NCI-H2171 (cell line): ENCODE measurements around the gene RRP8.

ENCODE experiments used
- DNase-seq: peaks from one replicate; lab custom pipeline; 2025; lab: John Stamatoyannopoulos, UW

RRP8 gene

DNA sequence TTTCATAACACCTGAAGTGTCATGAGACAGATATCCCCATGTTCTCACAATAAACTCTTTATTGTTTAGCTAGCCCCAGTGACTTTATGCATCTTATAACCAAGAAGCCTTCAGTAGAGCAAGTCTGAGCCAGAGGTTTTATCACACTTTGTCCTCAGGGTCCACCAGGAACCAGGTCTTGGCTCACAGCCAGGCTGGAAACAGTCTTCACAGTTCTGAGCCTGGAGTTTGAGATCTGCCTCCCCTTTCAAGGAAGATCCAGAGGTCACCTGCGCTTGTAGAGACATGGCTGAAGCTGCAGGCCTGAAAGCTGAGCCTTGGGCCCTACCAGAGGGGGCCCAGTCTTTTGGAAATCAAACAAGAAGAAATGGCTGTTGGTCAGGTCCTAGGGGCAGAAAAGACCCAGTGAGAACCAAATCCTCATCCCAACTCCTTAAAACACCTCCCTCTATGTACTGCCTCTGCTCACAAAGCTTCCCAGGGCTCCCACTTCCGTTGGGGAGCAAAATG is 3.5 kb downstream of the RRP8 start:
- no peak for DNase-seq

DNA sequence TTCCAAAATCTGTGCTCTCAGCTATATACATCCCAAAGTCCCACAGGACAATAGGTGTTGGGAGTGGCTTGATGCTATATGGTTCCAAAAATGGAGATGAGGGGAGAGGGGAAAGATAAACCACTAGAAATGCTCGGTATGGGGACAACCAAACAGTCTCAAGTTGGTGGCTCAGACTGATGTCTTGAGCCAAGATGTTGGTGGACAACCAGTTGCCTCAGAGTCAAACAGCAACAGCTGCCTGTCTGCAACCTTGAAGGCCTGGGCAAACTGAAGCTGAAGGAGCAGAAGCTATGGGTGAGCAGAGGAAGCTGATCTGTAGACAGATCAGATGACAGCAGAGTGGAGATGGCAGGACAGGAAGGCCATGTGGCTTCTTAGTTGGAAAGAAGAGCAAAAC is 4.0 kb downstream of the RRP8 start:
- no peak for DNase-seq

GRCh38 chr11:6598555-6598954 is 4.9 kb downstream of the RRP8 start:
- DNase-seq: no peak

GRCh38 chr11:6596239-6596877 is 7.1 kb downstream of the RRP8 start:
- DNase-seq: no peak

DNA sequence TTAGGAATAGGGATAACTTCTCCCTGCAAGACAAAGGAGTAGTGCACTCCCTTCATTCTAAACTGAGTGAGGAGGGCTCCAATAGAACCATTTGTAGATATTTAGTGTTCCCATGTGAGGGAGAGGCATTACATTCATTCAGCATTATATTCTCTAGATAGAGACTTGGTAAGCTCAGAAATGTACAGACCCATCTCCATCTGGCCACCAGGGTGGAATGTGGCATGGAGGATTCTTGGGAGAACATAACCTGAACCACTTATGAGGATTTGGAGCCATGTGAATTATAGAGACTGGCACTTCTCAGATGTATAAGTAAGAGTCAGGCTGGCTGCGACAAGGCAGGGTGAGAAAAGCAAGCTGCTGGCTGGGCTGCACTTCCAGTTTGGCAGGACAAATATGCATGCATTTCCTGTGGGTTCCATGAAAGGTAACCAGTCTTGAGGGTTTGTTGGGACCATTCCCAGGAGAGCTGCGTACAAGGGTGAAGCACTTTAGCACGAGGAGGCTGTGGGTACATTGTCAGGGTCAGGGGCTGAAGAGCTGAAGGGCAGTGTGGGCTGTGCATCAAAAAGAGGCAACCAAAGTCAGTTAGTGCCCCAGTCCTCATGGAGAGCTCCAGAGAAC is 9.2 kb downstream of the RRP8 start:
- DNase-seq: no peak

DNA sequence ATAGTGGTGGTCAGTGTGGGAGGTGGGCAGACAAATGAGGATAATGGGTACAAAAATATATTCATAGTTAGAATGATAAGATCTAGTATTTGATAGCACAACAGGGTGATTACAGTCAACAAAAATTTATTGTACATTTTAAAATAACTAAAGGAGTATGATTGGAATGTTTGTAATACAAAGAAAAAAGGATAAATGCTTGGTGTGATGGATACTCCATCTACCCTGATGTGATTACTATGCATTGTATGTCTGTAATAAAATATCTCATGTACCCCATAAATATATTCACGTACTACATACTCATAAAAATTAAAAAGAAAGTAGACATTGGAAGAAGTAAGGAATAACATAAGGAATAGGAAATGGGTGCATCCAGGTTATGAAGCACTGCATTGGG is 15.4 kb downstream of the RRP8 start:
- no peak for DNase-seq

DNA sequence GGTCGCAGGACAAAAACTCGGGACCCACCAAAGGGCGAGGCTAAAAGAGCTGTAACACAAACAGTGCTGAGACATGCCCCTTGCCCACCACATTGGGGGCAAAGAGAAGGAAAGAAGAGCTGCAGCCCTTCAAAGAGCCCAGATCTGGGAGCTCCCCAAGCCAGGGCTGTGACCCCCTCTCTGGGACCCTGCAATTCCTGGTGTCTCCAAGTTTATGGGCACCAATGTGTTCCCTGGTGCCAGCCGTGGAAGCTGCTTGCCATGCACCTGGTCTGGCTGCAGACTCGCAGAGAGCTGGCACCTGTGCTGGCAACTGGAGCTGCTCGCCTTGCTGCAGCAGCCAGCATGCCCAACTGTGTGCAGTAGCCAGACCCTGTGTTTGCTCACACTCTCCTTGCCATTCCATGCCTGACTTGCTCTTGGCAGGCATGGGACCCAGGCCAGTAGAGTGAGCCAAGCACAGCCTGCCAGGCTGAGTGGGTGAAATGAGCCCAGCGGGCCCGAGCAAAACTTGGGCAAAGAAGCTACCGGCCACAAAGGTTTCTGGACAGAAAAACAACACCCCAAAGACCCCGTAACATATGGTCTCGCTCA is 16.0 kb downstream of the RRP8 start:
- DNase-seq: no peak

GRCh38 chr11:6586434-6587359 is 16.7 kb downstream of the RRP8 start:
- no peak for DNase-seq

GRCh38 chr11:6584528-6584927 is 18.9 kb downstream of the RRP8 start:
- no peak for DNase-seq

GRCh38 chr11:6583584-6583983 is 19.8 kb downstream of the RRP8 start:
- no peak for DNase-seq

GRCh38 chr11:6579681-6580080 is 23.7 kb downstream of the RRP8 start:
- DNase-seq: no peak

- DNase-seq: no peak
Measured at GRCh38 chr11:6578134-6578533, 25.3 kb downstream of the RRP8 start.

DNA sequence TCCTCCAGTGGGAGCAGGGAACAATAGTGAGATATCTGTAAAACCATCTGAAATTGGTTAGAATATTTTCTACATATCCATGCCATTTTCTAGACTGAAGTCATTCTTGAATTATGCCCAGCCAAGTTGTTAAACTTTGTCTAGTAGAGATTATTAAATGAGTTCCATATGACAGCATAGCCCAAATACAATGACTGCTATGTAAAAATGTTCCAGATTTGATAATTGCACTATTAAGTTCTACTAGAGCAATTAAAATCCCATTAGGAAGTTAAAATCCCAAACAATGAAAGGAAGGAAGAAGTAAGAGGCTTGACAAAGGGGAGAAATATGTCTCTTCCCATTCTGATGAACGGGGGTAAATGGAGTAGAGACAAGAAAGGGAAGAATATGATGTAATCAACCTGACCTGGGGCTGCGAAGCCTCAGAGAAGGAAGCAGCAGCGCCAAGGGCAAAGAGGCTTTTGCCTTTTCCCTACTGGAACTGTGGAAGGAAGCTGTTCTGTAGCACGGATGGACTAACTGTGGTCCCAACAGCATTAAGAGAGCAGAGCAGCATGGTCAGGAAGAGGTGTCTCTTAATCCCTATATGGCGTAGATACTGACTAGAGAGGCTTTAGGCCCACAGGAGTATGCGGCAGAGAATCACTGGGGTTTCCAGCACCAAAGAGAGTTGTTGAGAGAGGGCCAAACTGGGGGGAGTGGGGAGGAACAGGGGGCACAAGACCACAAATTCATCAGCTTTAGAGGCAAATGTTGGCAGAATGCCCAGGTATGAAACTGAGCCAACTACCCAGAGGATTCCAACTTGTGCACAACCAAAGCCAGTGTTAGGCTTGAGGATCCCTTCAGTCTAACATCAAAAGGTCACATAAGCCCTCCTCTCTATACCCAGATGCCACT is 26.7 kb downstream of the RRP8 start:
- DNase-seq: no peak

- no peak for DNase-seq
Measured at GRCh38 chr11:6574816-6575715, 28.4 kb downstream of the RRP8 start.

DNA sequence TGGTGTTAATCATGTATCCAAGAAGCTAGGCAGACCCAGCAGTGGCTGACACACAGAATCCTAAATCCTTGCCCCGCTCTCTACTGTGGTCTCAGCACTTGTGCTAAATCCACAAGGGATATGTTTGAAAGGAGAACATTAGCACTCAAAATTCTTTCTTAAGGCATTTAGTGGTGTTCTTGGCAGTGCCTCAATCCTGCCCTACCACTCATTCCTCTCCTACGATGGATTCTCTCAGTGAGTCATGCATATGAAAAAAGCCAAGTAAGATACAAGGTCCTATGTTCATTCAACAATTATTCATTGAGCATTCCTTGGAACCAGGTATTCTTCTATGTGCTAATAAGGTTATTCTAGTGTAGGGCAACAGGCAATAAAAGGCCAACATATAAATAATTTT is 31.2 kb downstream of the RRP8 start:
- no peak for DNase-seq

DNA sequence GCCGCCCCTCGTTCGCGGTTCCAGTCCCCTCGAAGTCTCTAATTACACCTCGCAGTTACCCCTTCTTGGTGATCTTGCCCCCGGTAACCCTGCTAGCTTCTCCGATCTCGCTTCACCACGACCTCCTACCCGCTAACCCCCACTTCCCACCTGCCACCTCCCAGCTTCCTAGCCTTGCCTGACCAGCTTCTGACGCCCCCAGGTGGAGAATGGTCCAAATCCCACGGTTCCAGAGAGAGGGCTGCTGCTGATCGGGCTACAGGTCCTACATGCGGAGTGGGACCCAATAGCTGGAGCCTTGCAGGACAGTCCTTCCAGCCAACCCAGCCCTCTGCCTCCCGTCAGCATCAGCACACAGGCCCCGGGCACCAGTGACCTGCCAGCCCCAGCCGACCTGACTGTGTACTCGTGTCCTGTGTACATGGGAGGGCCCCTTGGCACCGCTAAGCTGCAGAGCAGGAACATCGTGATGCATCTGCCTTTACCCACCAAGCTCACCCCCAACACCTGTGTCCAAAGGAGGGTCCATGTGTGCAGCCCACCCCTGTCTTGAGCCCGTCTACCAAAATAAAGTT is 31.9 kb downstream of the RRP8 start:
- no peak for DNase-seq

DNA sequence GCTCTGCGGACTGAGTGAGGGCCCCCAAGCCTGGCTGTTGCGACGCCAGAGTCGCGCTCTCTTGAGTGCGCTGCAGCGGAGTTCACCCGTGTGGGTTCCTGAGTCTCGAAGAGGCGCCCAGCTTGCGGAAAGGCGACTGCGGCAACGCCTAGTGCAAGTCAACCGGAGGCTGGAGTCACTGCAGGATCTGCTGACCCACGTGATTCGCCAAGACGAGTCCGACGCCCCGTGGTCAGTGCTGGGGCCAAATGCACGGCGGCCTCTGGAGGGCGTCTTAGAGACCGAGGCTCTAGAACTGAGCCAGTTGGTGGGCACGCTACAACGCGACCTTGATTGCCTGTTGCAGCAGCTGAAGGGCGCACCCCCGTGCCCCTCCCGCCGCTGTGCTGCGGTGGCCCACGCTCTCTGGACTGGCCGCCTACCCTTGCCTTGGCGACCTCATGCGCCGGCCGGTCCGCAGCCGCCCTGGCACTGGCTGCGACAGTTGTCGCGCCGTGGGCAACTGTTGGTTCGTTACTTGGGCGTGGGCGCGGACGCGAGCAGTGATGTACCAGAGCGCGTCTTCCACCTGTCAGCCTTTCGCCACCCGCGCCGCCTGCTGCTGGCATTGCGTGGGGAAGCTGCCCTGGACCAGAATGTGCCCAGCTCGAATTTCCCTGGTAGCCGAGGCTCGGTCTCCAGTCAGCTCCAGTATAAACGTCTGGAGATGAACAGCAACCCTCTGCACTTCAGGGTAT is 32.6 kb downstream of the RRP8 start:
- DNase-seq: no peak

- no peak for DNase-seq
Measured at GRCh38 chr11:6569706-6570105, 33.7 kb downstream of the RRP8 start.

GRCh38 chr11:6568191-6568918 is 35.1 kb downstream of the RRP8 start:
- DNase-seq: no peak
